SU-DHL-6 (cell line): Measurements from ENCODE around the gene NDUFS7.

Experiments
- EZH2phosphoT487 ChIP-seq: fragments of 200-600 bp; sonication (generic), shearing (Covaris generic); conservative IDR thresholded peaks from 2 replicates; pipeline ENCODE4 v1.6.1; 2018; ENCODE audit warnings: mild to moderate bottlenecking, antibody characterized with exemption, low read length, moderate library complexity, mixed read lengths
- TF ChIP-seq, protein P1 (sequence below): fragments of 200-600 bp; sonication (generic); IDR thresholded peaks from one replicate; pipeline ENCODE4 v1.5.1; 2017; ENCODE audit warnings: antibody characterized with exemption, mild to moderate bottlenecking, low read length, moderate library complexity; ENCODE audit not compliant: insufficient read depth, poor library complexity, severe bottlenecking

DNA sequence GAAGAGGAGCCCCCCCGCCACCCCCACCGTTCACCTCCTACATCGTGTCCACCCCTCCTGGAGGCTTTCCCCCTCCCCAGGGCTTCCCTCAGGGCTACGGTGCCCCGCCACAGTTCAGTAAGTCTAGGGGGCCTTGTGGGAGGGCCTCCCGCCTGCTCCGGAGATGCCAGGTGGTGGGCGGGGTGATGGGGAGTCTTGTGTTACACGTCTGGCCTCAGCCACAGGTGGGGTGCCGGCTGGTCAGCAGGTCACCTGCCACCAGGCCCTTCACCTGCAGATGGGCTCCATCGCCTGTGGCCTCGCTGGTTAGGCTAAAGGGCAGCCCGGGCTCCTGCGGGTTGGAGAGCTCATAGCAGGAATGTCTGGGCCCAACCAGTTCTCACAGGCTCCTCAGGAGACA is 46.5 kb downstream of the NDUFS7 start:
- TF ChIP-seq, protein P1, sequence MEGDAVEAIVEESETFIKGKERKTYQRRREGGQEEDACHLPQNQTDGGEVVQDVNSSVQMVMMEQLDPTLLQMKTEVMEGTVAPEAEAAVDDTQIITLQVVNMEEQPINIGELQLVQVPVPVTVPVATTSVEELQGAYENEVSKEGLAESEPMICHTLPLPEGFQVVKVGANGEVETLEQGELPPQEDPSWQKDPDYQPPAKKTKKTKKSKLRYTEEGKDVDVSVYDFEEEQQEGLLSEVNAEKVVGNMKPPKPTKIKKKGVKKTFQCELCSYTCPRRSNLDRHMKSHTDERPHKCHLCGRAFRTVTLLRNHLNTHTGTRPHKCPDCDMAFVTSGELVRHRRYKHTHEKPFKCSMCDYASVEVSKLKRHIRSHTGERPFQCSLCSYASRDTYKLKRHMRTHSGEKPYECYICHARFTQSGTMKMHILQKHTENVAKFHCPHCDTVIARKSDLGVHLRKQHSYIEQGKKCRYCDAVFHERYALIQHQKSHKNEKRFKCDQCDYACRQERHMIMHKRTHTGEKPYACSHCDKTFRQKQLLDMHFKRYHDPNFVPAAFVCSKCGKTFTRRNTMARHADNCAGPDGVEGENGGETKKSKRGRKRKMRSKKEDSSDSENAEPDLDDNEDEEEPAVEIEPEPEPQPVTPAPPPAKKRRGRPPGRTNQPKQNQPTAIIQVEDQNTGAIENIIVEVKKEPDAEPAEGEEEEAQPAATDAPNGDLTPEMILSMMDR: no peak
- TF ChIP-seq EZH2phosphoT487: no peak
